Adipose tissue (tissue), 3 donors: Measurements from ENCODE around the gene PSIP1. TPM values are rescaled to one million over a fixed set of nuclear protein-coding genes. Genes with fewer than 3 reads are reported as not detected.
A peak's percentile ranks its signal among the peaks of the same experiment; 100 is the strongest.

Source experiments
- H3K27ac ChIP-seq: one replicate; pipeline ENCODE4 v1.5.1; 2013; ENCODE audit warnings: low read depth, low read length
- WGBS, 3 donors: extraction: QIAGEN DNeasy Blood & Tissue Kit; methylation state at CpG; one replicate each; pipeline ENCODE4 v1.1.7; 2013; 5-methylcytosine and 5-hydroxymethylcytosine counted together
- polyA plus RNA-seq, 3 donors: library from polyadenylated mRNA; stranded (reverse); fragments of 200-250 nt; gene quantifications; one replicate each; pipeline ENCODE4 v1.2.3, GENCODE V29; 2013
- donor health status: healthy with polysubstance abuse.
- donor health status: Bipolar disorder and iron deficiency.
- donor health status: healthy.

PSIP1 gene
- polyA plus RNA-seq, 3 donors, result 7.1 to 43.6 (median 16.9) TPM

DNA sequence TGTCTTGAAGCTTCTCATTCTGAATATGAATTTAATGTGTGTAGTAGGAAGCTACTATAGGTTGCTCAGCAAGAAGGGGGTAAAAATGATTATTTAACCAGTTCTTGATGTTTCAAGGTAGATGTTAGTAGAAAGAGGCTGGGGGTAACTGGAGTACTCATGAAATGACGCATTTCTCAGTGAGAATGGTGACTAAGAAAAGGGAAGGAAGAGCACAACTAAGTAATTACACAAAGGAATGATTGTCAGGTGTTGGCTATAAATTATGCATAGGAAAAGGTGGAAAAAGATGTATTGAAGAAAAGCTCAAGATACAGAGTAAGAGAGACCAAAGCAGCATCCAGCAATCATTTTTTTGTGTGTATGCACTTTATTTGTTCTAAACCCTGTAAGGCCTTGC, 1.4 kb upstream of the PSIP1 start:
- 58 to 95% (median 79%) methylated on average over 1 of the region's 1 CpG for WGBS, 3 donors
- no peak overlapping the region for H3K27ac ChIP-seq

DNA sequence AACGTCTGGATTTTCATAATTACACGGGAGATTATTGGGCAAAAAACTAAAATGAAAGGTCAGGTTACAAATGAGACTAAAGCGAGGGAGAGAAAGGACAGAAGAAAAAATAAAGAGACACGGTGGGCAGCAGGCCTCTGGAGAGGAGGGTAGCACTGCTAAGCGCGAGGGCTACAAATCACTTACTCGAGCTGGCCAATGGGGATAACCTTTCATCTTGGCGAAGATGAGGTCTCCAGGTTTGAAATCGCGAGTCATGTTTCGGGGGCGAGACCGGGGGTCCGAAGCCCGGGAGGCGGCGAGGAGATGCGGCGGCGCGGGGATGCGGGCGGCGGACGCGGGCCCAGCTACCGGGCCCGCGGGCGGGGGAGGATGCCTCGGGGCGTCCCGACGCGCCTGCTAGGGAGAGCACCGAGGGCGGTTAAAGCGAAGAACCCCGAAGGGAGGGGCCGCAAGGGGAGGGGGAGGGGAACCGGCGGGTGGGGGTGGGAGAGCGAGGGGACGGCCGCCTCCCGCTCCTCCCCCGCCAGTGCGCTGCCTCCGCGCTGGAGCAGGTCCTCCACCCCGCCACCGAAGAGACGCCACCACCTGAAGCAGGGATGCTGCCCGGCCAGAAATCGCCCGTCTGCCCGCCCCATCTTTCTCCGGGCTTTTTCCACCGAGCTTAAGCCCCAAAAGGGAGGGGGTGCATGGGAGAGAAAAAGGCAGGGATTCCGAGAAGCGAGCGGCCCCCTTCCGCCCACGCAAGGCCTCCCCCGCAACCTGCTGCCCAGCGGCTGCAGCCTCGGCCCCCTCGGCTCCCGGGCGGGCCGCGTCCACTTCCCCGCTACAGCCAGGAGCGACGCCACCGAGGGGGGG, 610 bp downstream of the PSIP1 start:
- peak overlapping the region; percentile 96 for H3K27ac ChIP-seq
- 0 to 2% (median 1%) methylated on average over 56 to 76 of the region's 76 CpGs for WGBS, 3 donors

DNA sequence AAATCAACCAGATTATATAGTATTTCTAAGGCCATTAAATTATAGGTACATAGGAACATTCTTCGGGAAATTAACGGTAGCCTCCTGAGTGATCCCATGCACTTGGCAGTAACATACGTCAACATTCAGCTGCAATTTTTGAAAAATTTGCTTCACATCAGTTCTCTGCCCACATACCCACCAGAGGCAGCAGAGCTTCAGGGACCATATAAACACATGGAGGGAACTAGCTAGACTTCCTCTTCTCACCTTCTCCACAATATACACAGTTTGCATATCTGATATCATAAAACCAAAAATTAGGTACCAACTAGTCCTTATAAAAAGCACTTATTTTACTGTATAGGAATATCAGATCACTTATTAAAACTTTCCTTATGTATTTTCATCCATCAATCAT, 4.8 kb downstream of the PSIP1 start:
- H3K27ac ChIP-seq, result no peak overlapping the region
- WGBS, 3 donors, result 75 to 94% (median 77%) methylated on average over 3 of the region's 3 CpGs

DNA sequence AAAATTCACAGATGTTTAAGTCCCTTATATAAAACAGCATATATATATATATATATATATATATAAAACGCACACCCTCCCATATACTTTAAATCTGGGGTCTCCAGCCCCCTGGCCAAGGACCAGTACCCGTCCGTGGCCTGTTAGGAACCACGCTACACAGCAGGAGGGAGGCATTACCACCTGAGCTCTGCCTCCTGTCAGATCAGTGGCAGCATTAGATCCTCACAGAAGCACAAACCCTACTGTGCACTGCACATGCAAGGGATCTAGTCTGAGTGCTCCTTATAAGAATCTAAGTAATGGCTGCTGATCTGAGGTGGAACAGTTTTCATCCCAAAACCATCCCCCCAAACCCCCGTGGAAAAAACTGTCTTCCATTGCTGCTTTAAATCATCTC, 9.0 kb downstream of the PSIP1 start:
- 92 to 94% (median 93%) methylated on average over 5 of the region's 5 CpGs for WGBS, 3 donors

DNA sequence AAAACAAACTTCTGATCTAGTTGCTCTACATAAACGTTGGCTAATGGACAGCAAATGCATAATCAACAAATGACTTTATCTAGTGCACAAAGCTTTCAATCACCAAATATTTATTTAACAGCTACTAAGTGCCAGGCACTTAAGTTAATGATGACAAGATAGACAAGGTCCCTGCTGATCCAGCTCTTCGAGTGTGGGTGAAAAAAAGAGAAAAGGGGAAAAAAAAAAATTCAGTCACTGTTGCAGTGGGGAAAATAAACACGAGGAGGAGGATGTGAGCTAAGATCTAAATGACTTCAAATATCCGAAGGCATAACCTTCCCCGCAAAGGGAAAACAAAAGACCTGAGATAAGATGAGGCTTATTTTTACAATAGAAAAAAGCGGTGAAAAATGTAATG, 9.6 kb downstream of the PSIP1 start:
- H3K27ac ChIP-seq, result no peak overlapping the region
- WGBS, 3 donors, result 23 to 70% (median 68%) methylated on average over 6 of the region's 6 CpGs

More for the DNA sequence above, 9.0 kb downstream of the PSIP1 start:
- no peak overlapping the region for H3K27ac ChIP-seq

DNA sequence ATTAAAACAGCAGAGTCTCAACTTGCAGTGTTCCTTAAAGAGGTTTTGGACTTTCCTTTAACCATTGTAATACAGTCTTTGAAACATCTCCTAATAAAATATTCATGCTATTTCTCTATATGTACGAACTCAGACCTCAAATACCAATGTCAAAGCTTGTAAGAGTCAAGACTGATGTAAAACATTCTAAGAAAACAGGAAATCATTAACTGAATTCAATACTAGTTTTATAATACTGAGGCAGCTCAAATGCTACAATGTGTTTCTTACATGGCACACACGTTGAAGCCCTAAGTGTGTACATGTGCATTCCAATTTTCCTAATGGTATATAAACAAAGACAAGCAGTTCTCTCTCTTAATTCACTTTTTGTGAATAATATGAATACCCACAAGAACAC, 11.6 kb downstream of the PSIP1 start:
- no peak overlapping the region for H3K27ac ChIP-seq
- 71 to 74% (median 73%) methylated on average over 2 of the region's 2 CpGs for WGBS, 3 donors

DNA sequence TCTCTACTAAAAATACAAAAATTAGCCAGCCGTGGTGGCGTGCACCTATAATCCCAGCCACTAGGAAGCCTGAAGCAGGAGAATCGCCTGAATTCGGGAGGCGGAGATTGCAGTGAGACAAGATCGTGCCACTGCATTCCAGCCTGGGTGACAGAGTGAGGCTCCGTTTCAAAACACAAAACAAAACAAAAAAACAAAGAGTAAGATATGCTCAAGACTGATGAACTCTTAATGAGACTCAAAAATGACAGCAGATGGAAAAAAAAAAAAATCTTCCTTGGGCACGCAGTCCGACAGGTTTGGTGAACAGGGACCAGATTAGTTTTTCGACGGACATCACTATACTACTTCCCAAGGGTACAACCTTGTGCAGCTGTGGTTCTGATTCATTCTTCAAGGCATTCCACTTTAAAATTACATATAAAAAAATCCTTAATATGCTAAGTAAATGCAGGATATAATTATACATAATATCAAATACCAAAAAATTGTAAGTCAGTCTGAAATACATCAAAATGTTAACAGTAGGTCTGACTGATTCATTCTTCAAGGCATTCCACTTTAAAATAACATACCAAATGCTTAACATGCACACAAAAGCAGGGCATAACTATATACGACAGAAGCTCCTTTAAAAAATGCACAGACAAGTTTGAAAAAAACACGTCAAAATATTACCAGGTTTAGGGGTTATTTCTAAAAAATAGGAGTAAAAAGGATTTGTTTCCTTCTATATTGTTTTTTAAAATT, 12.3 kb downstream of the PSIP1 start:
- no peak overlapping the region for H3K27ac ChIP-seq
- WGBS, 3 donors, result 96 to 97% (median 96%) methylated on average over 13 of the region's 13 CpGs

DNA sequence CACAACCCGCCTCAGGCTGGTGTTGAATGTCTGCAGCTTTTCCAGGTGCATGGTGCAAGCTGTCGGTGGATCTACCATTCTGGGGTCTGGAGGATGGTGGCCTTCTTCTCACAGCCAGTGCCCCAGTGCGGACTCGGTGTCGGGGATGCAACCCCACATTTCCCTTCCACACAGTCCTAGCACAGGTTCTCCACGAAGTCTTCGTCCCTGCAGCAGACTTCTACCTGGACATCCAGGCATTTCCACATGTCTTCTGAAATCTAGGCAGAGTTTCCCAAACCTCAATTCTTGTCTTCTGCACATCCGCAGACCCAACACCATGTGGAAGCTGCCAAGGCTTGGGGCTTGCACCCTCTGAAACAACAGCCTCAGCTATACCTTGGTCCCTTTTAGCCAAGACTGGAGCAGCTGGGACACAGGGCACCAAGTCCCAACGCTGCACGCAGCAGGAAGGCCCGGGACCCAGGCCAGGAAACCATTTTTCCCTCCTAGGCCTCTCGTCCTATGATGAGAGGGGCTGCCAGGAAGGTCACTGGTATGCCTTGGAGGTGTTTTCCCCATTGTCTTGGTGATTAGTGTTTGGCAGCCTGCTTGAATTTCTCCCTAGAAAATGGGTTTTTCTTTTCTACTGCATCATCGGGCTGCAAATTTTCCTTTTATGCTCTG, 18.2 kb downstream of the PSIP1 start:
- 90 to 94% (median 91%) methylated on average over 13 of the region's 13 CpGs for WGBS, 3 donors

DNA sequence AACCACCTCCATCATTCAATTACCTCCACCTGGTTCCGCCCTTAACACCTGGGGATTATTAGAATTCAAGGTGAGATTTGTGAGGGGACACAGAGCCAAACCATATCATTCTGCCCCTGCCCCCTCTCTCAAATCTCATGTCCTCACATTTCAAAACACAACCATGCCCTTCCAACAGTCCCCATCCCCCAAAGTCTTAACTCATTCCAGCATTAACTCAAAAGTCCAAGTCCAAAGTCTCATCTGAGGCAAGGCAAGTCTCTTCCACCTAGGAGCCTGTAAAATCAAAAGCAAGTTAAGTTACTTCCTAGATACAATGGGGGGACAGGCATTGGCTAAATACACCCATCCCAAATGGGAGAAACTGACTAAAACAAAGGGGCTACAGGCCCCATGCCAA, 18.8 kb downstream of the PSIP1 start:
- no peak overlapping the region for H3K27ac ChIP-seq
- WGBS, 3 donors, result 96 to 100% (median 100%) methylated on average over 1 of the region's 1 CpG

More for the DNA sequence above, 18.2 kb downstream of the PSIP1 start:
- no peak overlapping the region for H3K27ac ChIP-seq

DNA sequence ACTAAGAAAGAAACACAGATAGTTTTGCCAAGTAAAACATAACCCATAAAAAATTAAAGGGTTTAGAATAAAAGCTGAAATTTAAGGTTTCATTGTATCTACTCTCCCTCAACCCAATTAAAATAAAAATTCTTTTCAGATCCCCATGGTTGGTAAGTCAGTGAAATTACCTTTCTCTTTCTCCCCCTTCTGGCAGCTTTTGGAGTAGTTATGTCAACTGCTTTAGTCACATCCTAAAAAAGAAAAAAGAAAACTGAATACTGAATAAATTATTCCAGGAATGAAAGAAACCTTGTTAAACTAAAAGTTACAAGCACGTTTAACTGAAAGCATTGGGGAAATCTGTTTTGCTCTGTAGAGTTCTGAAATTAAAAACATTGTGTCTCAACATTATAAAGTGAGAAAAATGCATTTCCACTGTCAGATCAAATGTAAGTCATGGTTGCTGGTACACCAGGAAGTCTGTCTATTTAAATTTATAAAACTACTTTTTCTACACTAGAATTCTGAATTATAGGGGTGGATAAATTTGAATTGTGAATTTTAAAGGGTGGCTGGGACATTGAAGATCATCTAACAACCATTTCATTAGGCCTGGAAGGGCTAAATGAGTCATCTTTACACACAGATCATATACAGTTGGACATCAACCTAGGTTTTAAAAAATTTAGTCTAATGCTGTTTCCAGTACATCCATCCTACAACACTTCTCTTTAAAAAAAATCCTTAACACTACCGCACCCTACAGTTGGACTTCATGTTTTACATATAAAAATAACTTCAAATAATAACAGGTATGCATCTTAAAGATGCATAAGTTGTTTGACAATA, 24.7 kb downstream of the PSIP1 start:
- WGBS, 3 donors, result 63 to 75% (median 71%) methylated on average over 2 of the region's 2 CpGs
- H3K27ac ChIP-seq, result no peak overlapping the region

DNA sequence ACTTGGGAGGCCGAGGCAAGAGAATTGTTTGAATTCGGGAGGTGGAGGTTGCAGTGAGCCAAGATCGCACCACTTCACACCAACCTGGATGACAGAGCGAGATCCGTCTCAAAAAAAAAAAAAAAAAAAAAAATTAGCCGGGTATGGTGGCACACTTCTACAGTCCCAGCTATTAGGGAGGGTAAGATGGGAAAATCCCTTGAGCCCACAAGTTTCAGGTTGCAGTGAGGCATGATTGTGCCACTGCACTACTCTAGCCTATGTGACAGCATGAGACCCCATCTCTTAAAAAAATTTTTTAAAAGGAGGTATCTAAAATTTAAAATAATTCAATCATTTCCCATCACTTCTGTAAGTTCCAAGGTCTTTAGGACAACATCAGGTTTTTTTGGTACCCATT, 26.0 kb downstream of the PSIP1 start:
- WGBS, 3 donors, result 93 to 100% (median 97%) methylated on average over 6 of the region's 6 CpGs
- no peak overlapping the region for H3K27ac ChIP-seq

DNA sequence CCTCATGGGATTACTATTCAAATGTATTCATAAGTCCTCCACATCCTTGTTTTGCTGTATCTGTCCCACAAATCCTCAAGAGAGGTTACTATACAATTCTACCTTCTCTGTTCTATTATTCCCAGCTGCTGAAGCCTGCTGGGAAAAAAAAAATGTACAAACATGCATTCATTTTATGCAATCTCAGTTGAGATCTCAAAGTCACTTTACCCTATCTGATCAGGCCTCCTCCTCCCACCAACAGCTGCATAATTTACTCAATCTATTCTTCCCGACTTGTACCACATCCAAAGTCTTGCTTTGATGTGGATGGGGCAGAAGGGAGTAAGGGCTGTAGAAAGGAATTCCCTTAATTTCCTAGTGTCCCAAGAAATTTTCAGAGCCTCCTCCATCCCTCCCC, 28.6 kb downstream of the PSIP1 start:
- WGBS, 3 donors, result 74 to 78% (median 74%) methylated on average over 1 of the region's 1 CpG
- no peak overlapping the region for H3K27ac ChIP-seq

DNA sequence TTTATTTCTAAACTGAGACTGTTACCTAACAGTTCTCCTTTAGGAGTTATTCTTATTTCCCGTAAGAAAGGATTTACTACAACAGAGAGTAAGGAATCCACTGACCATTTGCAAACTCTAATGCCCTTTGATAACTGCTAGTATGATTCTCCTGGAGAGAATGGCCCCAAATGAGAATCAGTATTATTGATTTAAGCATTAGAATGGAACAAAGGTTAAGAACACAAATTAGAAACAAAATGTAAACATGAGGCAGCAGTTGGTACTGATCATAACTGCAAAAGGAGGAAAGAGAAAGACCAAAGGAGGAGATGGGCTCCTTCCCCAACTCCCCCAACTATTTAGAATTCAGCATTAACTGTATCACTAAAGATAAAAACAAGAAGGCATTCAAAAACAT, 30.7 kb downstream of the PSIP1 start:
- 77 to 91% (median 79%) methylated on average over 1 of the region's 1 CpG for WGBS, 3 donors
- no peak overlapping the region for H3K27ac ChIP-seq

DNA sequence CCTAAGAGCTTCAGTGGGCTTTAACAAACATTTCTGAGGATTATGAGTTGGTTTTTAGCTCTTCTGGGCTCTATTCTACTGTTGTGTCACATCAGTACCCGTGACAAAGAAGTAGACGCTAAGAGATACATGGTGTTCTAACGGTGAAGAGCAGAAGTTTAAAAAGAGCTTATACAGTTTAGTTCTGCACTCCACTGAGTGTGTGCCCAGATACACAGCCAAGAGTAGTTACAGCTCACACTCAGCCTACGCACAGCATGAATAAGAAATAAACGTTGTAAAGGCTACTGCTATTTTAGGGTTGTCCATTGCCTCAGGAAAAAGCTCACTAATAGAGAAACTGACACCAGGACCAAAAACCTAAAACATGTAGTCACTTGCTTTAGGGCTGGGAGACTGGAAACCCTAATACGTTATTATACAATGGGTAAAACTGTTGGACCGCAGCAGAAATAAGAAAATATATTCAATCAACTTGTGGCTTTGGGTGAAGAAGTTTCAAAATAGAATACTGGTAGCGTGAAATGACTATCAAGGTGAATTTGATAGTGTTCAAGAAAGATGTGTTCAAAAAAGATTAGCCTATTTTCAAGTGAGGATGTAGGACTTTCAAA, 34.7 kb downstream of the PSIP1 start:
- 93 to 94% (median 93%) methylated on average over 8 of the region's 8 CpGs for WGBS, 3 donors
- H3K27ac ChIP-seq, result no peak overlapping the region

DNA sequence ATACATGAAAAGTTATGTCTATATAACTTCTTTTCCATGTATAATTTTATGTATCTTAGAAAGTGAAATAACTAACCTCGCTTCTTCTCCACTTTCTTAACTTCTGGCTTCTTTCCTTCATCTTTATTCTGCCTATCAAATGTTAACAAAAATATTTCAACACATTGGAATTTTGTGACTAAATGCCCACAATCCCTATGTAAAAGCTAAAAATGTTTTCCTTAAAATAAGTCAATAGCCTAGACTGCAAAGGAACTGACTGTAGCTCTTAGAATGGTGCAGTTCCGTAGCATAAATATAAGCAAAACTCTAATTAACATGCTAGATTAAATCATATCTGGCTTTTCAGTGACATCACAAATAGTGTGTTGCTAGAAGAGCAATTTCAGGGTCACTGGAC, 40.9 kb downstream of the PSIP1 start:
- H3K27ac ChIP-seq, result no peak overlapping the region
- WGBS, 3 donors, result 71 to 97% (median 96%) methylated on average over 2 of the region's 2 CpGs

DNA sequence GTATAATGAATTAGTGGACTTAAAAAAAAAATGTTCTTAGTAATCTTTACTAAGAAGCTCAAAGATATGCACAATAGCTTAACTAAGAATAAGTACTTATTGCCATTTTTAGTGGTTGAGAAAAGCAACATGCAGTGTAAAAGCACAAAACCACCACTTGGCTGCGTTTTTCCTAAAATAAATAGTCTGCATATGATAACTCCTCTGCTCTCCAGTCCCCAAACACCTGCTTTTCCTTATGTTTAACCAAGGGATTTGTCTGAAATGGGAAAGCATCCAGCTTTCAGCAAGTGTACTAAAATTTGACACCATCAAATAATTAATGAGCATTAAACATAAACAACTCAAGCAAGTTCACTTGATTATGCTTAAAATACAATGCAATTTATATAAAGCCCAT, 41.4 kb downstream of the PSIP1 start:
- 35 to 89% (median 80%) methylated on average over 1 of the region's 1 CpG for WGBS, 3 donors
- no peak overlapping the region for H3K27ac ChIP-seq

DNA sequence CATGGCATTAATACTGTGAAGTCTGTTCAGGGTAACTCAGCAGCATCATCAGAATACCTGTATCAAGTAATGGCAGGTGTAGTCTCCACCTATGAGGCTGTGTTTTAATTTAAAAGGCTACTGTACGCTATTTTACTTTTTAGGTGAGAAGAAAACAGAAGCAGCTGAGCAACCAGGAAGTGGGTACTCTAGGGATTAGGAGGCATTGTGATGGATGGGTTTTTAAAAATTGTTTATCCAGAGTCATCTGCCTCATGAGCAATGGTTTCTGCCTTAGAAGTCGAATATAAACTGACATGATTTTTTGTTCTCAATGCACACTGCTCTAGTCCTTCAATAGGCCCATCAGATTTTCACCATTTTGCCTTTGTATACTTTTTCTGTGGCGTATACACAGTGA, 42.6 kb downstream of the PSIP1 start:
- H3K27ac ChIP-seq, result no peak overlapping the region
- WGBS, 3 donors, result 79 to 83% (median 80%) methylated on average over 3 of the region's 3 CpGs

DNA sequence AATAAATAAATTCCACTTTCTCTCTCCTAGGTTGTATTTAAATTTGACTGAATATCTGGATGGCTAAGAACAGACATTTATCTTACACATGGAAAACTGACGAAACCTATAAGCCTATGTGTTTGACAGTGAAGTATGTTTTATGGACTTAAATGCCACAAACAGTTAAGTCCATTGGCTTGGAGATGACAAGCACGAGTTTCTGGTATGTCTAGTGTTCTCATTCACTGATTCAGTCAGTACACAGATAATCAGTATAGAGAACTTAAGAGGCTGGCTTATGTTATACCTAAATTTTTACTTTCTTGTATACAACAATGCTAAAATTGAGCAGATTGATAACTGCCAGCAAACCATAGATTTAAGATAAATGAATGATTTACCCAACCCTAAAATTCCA, 49.2 kb downstream of the PSIP1 start:
- no peak overlapping the region for H3K27ac ChIP-seq
- 65 to 70% (median 67%) methylated on average over 2 of the region's 2 CpGs for WGBS, 3 donors
